Nephron progenitor cell (in vitro differentiated cells): Measurements from ENCODE around the gene PACC1.

Experiments used
- DNase-seq: peaks from one replicate; pipeline ENCODE4 v3.0.0; 2021
- H3K27ac Mint-ChIP-seq: 2 replicates; pipeline ENCODE4 v1.8.0; 2021; ENCODE audit warnings: mild to moderate bottlenecking, moderate library complexity, mixed read lengths
- H3K27me3 Mint-ChIP-seq: 2 replicates; pipeline ENCODE4 v1.8.0; 2021; ENCODE audit warnings: mild to moderate bottlenecking, low read depth, mixed read lengths; ENCODE audit not compliant: poor library complexity
- H3K36me3 Mint-ChIP-seq: 2 replicates; pipeline ENCODE4 v1.8.0; 2021; ENCODE audit warnings: low read depth, mixed read lengths
- H3K4me1 Mint-ChIP-seq: 2 replicates; pipeline ENCODE4 v1.8.0; 2021; ENCODE audit warnings: mixed read lengths
- H3K4me3 Mint-ChIP-seq: 2 replicates; pipeline ENCODE4 v1.8.0; 2021; ENCODE audit warnings: mild to moderate bottlenecking, moderate library complexity, mixed read lengths
- H3K9me3 Mint-ChIP-seq: 2 replicates; pipeline ENCODE4 v1.8.0; 2021; ENCODE audit warnings: mild to moderate bottlenecking, moderate library complexity, mixed read lengths
- CTCF ChIP-seq: fragments of 200-600 bp; sonication (generic); IDR thresholded peaks from 2 replicates; pipeline ENCODE4 v1.5.0; 2021; ENCODE audit warnings: antibody characterized with exemption

PACC1 gene

GRCh38 chr1:212315907-212316306 lies 98.8 kb downstream of the PACC1 start:
- Mint-ChIP-seq H3K27ac (peak overlapping the region; percentile 26), H3K27me3 (peaks cover under 1% of the 10 kb centered on the region), H3K36me3 (peaks cover 14% of the 10 kb centered on the region), H3K4me3 (no peak overlapping the region), H3K9me3 (peaks cover 9% of the 10 kb centered on the region), H3K4me1 (peaks cover 4% of the 10 kb centered on the region)
- DNase-seq, result no peak
- TF ChIP-seq CTCF, result no peak

GRCh38 chr1:212315184-212315583 lies 99.5 kb downstream of the PACC1 start:
- Mint-ChIP-seq H3K36me3 (peaks cover 21% of the 10 kb centered on the region), H3K9me3 (peaks cover 9% of the 10 kb centered on the region), H3K27ac (no peak overlapping the region), H3K27me3 (peaks cover 4% of the 10 kb centered on the region), H3K4me3 (no peak overlapping the region), H3K4me1 (peaks cover 10% of the 10 kb centered on the region)
- TF ChIP-seq CTCF, result no peak
- DNase-seq, result no peak
